Neural progenitor cell (in vitro differentiated cells): Measurements from ENCODE around the gene HUWE1.

Experiments
- CTCF ChIP-seq: fragments of 200-600 bp; sonication (generic); IDR thresholded peaks from 2 replicates; pipeline ENCODE4 v1.5.1; 2017; ENCODE audit warnings: antibody characterized with exemption, mild to moderate bottlenecking
- EZH2 ChIP-seq: fragments of 200-600 bp; sonication (generic); IDR thresholded peaks from 2 replicates; pipeline ENCODE4 v1.6.1; 2017; ENCODE audit warnings: antibody characterized with exemption, mild to moderate bottlenecking, moderate library complexity
- EZH2phosphoT487 ChIP-seq: fragments of 200-600 bp; sonication (generic); IDR thresholded peaks from 2 replicates; pipeline ENCODE4 v1.6.1; 2017; ENCODE audit warnings: antibody characterized with exemption

GRCh38 chrX:53732797-53733196 is 46.3 kb upstream of the HUWE1 start:
- no peak for TF ChIP-seq CTCF
- no peak for TF ChIP-seq EZH2phosphoT487
- no peak for TF ChIP-seq EZH2
